HPDE6-E6E7 (cell line): ENCODE measurements around the gene CEP135.

Experiments
- DNase-seq: peaks from one replicate; pipeline ENCODE4 v3.0.0; 2011; ENCODE audit warnings: missing footprints; ENCODE audit errors: extremely low spot score

CEP135 gene

GRCh38 chr4:56078866-56079265 lies 130.1 kb downstream of the CEP135 start:
- DNase-seq, result no peak

- no peak for DNase-seq
These were observed 131.6 kb downstream of the CEP135 start for GRCh38 chr4:56080384-56080783.

GRCh38 chr4:56082829-56083228 lies 134.1 kb downstream of the CEP135 start:
- DNase-seq, result no peak
